CD4-positive, alpha-beta T cell treated with Interleukin-6 for 4 hours (primary cell): ENCODE results near the gene ZNF664.
A peak's percentile ranks its signal among the peaks of the same experiment; 100 is the strongest.

Experiments
- DNase-seq: peaks from one replicate; pipeline ENCODE4 v3.0.0-alpha.2; 2020; ENCODE audit warnings: mixed read lengths

The ZNF664 gene

DNA sequence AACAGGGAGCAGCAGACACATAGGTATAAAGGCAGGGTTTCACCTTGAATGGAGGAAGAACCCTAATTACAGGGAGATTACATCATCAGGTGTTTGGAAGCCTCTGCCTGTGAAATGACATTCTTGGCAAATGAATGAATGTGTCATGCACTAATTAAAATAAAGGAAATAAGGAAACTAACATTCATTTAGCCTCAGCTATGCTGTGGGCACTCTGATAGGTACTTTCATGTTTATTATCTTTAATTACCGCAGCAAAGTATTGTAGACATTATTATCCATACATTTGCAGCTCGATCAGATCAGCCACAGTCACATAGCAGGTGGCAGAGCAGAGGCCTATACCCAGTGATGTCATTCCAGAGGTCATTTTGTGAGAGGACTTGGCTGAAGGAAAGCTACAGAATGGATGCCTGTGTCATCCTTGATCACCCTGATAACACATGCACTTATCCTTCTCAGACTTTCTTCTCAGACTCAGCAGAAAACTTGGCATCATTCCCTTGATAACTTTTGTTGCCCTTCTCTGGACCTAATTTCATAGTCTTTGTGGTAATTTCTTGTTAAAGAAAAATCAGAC is 18.4 kb downstream of the ZNF664 start:
- no peak for DNase-seq

DNA sequence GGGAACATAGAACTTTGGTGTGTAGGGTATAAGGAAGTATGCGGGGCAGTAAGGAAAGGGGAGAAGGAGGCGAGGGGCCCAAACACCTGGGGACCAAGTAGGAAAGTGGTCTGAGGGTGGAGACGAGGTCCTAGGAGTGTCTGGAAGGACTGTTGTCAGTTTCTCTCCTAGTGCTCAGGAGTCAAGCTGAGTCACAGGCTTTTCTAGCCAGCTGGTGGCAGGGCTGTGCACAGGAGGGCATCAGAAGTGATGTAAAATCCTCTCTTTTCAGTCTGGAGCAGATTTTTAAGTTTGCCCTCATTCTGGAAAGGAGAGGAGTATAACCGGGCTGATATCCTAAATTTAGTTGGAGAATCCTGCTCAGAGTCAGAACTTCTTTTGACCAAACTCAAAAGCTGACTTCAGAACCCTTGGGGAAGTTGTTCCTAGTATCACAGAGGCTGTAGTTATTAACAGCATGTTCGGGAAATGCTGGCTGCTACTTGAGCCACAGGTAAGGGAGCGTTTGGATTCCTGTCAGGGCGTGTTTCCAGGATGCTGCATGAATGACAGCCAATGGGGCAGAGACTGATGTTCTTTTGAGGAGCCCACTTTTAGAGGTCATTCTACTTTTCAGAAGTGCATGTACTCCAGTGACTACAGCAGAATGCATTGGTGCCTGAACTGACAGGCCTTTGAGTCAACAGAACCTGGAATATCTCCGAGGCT is 19.3 kb downstream of the ZNF664 start:
- DNase-seq, result no peak

DNA sequence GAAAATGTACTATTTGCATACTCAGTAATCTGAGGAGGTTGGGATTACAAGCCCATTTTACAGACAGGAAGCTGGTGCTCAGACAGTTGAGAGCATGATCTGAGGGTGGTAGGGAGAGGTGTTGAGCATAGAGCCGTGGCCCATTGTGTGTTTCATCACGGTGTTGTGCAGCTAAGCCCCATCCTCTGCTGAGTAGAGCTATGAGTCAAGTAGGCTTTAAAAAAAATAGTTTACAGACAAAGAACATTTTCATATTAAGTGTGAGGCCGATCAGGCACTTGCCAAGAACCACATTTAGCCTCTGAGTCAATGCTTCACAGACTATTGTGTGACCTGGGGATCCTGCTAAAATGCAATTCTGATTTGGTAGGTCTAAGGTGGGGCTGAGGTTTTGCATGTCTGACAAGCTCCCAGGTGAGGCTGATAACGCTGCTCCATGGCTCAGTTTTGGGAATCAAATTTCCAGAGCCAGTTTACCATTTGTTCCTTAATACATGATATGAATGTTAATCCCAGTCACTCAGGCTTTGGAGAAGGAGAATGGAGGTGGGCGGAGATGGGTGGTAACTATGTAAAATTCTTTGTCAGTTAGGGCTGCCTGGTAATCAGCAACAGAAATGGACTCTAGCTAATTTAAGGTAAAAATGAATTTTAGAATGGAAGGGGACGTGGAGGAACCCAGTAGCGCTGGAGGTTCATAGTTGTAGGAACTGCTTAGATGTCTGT is 22.2 kb downstream of the ZNF664 start:
- DNase-seq, result no peak

DNA sequence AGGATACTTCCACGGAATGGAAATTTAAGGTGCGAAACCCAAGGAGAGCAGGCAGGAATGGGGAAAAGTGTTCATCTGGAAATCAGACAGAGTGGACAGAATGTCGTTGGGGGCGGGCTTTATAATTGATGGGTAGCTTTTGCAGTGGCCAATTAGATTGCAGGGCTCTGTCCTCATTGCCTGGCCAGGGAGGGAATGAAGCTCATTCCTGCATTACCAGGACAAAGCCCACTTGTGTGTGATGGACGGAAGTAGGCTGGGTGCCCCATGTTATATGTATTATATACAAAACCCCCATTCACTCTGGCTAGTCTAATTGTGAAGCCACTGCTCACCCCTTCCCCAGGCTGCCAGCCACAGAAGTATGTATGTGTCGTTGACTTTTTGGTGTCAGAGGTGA is 23.6 kb downstream of the ZNF664 start:
- no peak for DNase-seq

DNA sequence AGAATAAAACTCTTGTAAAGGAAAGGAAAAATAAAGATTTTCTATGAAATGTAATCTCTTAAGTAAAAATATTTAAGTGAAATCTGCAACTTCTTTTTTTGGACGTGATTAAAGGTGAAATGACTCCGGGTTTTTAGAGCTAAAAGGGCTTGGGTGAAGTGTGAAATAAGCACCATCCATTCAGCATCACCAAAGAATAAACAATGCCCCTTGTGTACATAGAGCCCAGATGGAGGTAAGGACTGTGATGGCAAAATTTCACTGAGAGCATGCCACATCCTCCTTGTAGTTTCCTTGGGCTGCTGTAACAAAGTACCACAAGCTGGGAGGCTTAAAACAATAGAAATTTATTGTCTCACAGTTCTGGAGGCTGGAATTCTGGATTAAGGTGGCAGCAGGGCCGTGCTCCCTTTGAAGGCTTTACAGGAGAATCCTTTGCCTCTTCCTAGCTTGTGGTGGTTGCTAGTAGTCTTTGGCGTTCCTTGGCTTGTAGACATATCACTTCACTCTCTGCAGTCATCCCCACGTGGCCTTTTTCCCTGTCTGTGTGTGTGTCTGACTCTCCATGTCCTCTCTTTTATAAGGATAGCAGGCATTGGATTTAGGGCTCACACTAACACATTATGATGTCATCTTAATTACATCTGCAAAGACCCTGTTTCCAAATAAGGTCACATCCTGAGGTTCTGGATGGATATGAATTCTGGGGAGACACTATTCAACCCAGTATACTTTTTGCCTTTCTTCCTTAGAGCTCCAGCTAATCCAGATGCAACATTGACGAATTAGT is 24.2 kb downstream of the ZNF664 start:
- no peak for DNase-seq

DNA sequence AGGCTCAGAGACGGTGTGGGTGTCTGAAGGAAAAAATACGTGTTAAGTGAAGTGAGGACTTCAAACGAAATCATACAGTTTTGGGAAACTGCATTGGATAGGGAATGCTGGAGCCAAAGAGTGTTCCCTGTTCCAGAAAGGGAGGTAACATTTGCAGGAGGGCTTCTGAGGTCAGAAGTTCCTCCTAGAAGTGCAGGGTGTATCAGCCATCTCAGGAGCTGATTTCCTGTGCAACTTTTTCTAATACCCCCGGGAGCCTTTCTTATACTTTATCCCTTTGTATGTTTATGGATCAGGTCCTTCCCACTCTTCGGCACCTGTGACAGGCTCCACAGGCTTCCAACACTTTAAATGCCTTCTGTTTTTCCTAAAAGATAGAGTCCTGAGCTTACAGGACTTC is 24.9 kb downstream of the ZNF664 start:
- DNase-seq, result no peak

DNA sequence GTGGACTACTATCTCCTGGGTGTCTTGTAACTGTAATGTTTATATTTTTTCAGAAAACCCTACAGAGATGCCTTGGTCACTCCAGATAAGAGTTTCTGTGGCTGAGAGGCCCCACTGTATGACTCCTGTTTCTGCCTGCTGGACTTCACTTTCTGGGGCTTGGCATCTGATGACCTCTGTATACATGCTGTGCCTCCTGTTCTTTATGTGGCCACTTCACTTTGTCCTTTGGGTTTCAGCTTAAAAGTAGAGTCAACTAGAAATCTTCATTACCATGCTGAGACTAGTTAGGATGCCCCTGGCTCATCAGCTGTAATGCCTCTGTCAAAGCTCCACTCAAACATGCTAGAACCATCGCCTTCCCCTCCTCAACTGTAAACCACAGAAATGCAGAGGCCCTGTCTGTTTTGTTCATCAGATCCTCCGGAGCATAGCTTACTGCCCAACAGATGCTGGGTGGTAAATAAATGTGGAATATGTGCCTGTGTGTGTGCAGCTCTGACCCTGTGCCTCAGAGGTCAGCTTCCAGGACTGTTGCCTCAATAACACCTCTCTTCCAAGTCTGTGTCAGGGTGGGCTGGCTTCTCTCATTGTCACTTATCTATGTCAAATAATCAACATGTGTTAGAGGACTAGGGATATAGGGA is 25.5 kb downstream of the ZNF664 start:
- DNase-seq, result no peak

DNA sequence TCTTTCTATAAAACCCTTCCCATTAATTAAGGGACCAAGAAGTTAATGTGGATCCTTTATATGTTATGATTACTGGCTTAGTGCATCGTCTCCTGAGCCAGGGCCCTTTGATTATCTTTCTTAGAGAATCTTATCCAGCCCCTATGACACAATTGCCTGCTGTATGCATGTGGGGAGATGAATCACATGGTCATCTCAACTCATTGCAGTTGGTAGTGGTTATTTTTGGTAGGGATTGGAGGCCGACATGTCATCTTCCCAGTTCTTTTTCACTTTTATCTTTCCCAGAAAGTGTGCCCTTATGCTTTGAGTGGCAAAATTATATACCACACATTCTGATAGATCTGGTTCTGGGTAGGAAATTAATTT is 26.0 kb downstream of the ZNF664 start:
- DNase-seq, result no peak

DNA sequence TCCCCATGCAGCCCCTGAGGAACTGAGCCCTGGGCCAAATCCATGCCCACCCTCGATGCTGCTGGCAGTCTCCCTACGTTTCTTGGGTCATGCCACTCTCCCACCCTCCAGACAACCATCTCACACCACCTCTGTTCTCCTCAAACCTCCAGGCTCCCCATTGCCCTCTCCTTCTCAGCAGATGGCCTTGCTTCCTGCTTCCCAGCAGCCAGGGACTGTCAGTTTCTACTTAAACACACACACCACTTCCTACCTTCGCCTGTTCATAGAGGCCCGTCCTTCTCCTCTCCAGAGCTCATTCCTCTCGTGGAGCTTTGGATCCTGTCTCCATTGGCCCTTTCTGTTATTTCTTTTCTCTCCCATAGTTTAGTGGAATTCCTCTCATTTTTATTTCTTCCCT is 27.1 kb downstream of the ZNF664 start:
- DNase-seq, result no peak

DNA sequence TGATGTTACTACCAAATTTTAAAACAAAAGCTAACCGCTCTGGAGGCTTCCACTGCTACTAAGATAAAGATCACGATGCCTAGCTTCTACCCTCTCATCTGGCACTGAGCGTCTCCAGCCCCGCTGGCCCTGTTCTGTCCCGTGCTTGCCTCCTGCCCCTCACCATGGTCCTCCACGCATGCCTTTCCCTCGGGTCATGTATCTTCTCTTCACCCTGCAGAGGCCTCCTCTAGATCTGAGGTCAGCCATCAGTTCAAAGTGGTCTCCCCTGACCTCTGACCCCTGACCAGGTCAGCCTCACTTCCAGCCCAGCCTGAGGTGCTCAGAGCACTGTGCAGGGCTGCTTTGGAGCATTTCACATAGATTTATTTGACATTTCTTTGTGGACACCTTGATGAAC is 28.3 kb downstream of the ZNF664 start:
- no peak for DNase-seq

DNA sequence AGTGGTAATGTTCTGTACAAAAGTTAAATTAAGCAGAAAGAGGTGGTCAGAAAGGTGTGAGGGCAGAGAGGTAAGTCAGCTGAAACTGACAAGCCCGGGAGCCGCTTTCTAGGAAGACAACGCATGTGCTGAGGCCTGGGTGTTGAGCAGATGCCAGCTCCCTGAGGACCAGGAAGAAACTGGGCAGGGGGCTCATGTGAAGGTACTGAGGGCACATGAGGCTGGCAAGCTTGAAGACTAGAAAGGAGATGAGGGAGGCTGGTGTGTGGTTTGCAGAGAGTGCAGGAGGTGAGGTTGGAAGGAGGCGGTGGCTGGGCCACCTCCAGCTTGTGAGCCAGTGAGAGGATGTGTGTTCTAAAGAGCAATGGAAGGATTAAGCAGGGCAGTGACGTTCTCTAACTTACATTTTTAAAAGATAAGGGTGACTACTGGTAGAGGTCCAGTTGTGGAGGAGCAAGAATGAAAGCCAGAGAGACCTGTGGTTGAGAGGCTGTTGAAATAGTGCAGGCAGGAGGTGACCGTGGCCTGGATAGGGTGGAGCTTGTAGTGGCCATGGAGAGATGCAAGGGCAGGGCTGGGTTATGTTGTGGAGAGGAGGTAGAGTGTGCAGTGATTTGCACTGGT is 29.1 kb downstream of the ZNF664 start:
- no peak for DNase-seq

DNA sequence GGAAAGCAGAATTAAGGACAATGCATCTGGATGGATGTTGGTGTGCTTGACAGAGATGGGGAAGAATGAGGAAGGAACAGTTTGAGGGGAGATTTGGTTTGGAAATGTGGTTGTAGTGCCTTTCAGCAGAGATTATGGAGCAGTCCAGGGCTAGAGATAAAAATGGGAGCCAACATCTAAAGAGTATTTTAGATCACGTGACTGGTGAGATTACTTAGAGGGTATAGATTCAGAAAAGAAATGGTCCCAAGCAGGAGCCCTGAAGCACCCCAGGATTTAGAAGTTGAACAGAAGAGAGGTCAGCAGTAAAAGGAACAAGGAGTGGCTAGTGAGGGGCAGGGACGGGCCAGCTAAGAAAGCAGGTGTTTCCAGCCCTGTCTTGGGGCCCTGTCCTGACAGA is 29.6 kb downstream of the ZNF664 start:
- DNase-seq, result no peak

DNA sequence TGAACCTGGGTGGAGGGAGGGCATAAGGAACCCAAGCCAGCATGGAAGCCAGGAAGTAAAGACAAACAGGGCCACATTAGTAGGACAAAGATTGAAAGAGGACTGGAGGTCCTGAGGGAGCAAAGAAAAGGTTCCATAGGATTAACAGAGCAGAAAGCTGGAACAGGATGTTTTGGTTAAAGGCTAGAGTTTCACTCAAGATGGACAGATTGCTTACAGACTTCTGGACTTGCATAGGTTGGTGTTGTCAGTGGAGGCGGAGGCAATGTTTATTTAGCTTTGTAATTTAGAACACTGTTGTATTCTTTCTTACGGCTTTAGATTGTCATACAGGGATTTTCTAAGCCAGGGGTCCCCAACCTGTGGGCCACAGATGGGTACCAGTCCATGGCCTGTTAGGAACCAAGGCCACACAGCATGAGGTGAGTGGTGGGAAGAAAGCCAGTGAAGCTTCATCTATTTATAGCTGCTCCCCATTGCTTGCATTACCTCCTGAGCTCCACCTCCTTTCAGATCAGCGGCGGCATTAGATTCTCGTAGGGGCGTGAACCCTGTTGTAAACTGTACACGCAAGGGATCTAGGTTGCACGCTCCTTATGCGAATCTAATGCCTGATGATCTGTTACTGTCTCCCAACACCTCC is 31.3 kb downstream of the ZNF664 start:
- no peak for DNase-seq

DNA sequence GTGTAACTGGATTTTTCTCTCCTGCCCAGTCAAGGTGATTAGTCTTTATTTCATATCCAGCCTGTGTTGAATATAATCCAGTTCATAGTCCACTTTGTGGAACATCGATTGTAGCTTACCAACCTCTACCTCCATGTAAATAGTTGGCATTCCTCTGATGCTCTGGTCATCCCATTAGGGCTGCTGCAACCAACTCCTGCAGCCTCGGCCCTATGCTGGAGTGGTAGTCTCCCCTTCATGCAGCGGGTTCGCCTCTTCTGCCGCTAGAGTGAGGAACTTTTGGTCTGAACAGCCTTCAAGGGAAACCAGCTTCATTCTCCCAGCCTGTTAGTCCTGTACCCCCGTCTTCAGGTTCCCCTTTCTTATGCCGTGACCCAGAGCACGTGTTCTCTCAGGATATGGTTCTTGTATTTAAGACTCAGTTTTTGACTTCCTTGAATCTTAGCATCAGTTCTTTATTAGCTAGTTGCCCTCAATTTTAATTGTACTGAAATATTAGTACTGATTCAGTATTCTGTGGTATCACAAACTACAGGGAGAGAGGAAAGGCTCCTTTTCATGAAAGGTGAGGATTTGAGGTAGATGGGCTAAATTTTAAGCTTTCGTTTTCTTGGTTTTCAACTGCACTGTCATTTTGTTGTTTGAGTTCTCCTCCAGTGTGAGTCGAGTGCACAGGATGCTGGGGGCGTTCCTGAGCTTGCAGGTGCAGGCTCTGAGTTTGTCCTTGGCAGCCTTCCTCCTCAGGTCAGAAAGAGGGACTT is 33.2 kb downstream of the ZNF664 start:
- DNase-seq, result peak; percentile 44

DNA sequence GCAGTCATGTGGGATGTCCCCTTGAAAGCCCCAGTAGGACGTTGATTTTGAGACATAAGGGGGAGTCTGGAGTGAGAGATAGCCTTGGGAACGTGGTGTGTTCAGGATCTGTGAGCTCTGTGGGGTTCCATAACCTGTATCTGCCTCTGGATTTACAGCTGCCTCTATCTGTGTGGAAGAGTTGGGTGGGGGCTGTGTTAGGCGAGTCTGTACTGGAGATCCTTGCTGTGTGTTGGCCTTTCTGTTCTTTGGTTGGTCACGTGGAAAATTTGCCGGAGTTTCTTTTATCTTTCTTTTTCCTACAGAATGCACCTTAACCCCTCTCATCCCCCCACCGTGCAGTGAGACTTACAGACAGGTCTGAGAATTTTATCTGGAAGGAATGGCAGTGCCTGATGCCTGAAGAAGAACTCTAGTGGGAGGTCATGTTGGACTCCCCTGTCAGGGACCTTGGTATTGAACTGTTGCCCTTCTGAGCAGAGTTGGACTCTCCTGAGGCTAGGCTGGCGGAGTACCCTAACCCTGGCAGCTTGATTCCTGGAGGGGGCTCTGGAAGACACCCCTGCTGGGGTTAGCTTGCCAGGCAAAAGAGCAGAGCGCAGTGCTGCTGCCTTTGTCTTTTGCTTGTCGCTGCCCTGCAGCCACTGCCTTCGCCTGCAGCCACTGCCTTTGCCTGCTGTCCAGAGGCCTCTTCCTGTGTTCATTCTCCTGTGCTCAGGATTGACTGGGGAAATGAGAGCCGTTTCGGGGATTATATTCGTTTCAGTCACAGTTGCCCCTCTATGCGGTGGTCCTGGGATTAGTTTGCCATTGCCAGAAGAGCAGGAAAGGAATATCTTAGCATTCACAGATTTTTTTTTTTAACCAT is 34.1 kb downstream of the ZNF664 start:
- no peak for DNase-seq

DNA sequence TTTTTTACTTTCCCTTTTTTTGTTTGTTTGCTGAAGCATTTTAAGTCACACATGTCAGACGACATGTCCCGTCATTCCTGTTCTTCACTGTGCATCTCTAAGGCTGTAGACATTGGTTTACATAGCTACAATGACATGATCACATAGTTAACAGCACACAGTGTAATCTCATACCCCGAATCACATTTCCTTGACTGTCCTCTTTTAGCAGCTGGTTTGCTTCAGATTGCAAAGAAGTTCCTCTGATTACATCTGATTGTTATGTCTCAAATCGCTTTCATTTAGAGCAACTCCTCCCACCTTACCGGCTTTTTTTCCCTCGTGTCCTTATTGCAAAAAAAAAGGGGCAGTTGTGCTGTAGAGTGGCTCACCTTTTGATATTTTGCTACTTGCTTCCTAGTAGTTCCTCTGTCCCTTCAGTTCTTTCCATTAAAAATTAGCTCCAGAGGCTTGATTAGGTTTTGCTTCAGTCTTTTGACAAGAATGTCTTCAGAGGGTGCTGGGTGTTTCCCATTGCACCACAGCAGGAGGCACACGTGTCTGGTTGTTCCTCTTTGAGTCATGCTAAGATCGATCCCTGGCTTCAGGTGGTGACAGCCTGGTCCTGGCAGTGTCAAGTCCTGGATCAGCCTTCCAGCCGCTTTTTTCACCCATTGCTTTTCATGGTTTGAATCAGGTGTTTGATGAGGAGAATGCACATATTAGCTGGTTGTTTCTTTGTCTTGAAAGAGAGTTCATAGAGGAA is 35.0 kb downstream of the ZNF664 start:
- no peak for DNase-seq

DNA sequence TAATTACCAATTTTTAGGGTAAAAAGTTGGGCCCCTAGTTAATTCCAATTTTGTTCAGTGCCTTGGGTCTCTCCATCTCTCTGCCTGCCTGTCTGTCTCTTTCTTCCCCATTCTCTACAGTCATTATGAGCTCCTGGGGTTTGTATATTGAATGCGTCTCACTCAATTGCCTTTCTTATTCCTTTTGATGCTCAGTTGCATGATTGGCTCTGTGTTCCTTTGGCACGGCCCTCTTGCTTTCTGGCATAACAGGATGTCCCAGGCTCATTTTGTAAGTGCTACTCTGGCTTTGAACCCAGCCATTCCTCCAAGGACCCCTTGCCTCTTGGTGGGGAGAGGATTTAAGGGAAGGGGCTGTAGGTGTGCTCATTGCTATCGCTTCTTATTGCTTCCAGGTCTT is 35.6 kb downstream of the ZNF664 start:
- DNase-seq, result no peak

DNA sequence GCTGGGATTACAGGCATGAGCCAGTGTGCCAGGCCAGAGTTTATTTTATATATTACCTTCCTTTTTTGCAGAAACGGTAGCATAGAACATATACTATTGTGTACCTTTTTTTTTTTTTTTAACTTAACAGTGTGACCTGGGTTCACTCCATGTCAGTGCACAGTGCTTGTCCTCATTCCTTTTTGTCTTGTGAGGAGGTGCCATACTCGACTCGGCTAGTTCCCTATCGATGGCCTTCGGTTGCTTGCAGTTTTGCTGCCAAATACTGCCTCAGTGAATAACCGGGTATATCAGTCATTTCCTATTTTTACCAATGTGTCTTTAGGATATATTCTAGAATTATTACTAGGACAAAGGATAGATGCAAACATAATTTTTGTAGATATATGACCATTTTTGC is 36.8 kb downstream of the ZNF664 start:
- no peak for DNase-seq

DNA sequence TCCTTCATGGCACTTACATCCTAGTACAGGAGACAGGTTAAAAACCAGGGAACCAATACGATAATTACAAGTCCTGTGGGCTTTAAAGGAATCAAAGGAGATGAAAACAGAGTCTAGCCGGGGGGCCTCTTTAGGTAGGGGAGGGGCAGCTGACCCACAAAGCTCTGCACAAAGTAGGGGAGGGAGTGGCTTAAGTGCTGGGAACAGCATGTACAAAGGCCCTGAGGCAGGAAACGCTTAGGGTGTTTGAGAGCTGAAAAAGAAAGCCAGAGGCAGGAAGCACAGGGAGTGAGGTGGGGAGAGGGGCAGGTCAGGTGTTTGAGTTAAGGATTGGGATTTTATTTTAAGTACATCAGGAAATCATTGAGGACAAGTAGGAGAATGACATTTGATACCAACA is 37.7 kb downstream of the ZNF664 start:
- DNase-seq, result no peak
